Spleen (tissue), 11 donors: ENCODE results near the gene ESF1. TPM values are rescaled to one million over a fixed set of nuclear protein-coding genes. Genes with fewer than 3 reads are reported as not detected.
A peak's percentile ranks its signal among the peaks of the same experiment; 100 is the strongest.
"Not testable (repeated sequence)": the region's sequence is repeated elsewhere in the genome, so short reads cannot be mapped to it uniquely, and the experiment has no call there.

ENCODE experiments used
- DNase-seq: peaks from one replicate; pipeline ENCODE4 v3.0.0-alpha.2; 2020
- H3K27ac ChIP-seq, 8 donors: fragments of 200-600 bp; sonication (generic) in 7 of 8; 1 replicate in 4 of 8; 2 replicates in 4 of 8; pipeline versions ENCODE4 v1.5.0 to v1.8.0; 2016 to 2021; ENCODE audit warnings: inconsistent platforms in 4 of 8, mild to moderate bottlenecking in 4 of 8, moderate library complexity in 1 of 8
- H3K27me3 ChIP-seq, 7 donors: fragments of 200-600 bp; sonication (generic) in 6 of 7; replicated peaks in 1 of 7; 1 replicate in 4 of 7; 2 replicates in 3 of 7; pipeline versions ENCODE4 v1.5.0 to v1.8.0; 2016 to 2021; ENCODE audit warnings: inconsistent platforms in 3 of 7, mild to moderate bottlenecking in 1 of 7
- H3K36me3 ChIP-seq, 6 donors: fragments of 200-600 bp; sonication (generic) in 5 of 6; 1 replicate in 4 of 6; 2 replicates in 2 of 6; pipeline versions ENCODE4 v1.5.0 to v1.8.0; 2016 to 2021; ENCODE audit warnings: inconsistent platforms in 2 of 6
- H3K4me1 ChIP-seq, 6 donors: fragments of 200-600 bp; sonication (generic) in 5 of 6; 1 replicate in 3 of 6; 2 replicates in 3 of 6; pipeline versions ENCODE4 v1.5.0 to v1.8.0; 2016 to 2021; ENCODE audit warnings: inconsistent platforms in 3 of 6
- H3K4me3 ChIP-seq, 8 donors: fragments of 200-600 bp; sonication (generic) in 7 of 8; 1 replicate in 4 of 8; 2 replicates in 4 of 8; pipeline versions ENCODE4 v1.5.0 to v1.8.0; 2016 to 2021; ENCODE audit warnings: inconsistent platforms in 4 of 8, mild to moderate bottlenecking in 4 of 8, moderate library complexity in 2 of 8
- H3K9me3 ChIP-seq, 8 donors: fragments of 200-600 bp; sonication (generic) in 7 of 8; 1 replicate in 4 of 8; 2 replicates in 4 of 8; pipeline versions ENCODE4 v1.5.0 to v1.8.0; 2016 to 2021; ENCODE audit warnings: inconsistent platforms in 4 of 8
- CTCF ChIP-seq, 11 experiments: fragments of 200-600 bp in 7 of 11; fragments of 450-650 bp in 4 of 11; sonication (generic) in 4 of 11; IDR thresholded peaks in 8 of 11; conservative IDR thresholded peaks in 3 of 11; 1 replicate in 7 of 11; 2 replicates in 4 of 11; pipeline versions ENCODE4 v1.4.0 to v1.8.0; 2016 to 2021; ENCODE audit warnings: antibody characterized with exemption in 11 of 11, inconsistent platforms in 4 of 11, mild to moderate bottlenecking in 1 of 11
- POLR2A ChIP-seq, 3 donors: fragments of 450-650 bp; IDR thresholded peaks; one replicate each; pipeline ENCODE4 v1.5.1; 2017; ENCODE audit warnings: antibody characterized with exemption in 3 of 3, mild to moderate bottlenecking in 1 of 3
- POLR2AphosphoS5 ChIP-seq, 3 donors: sonication (generic); formaldehyde crosslinking; IDR thresholded peaks; one replicate each; pipeline ENCODE4 v1.5.1; 2017; ENCODE audit warnings: antibody characterized with exemption in 3 of 3
- WGBS, 5 donors: extraction: QIAGEN DNeasy Blood & Tissue Kit in 3 of 5; methylation state at CpG; one replicate each; pipeline versions ENCODE4 v1.1.5 to v1.1.7; 2013 to 2018; 5-methylcytosine and 5-hydroxymethylcytosine counted together
- intact Hi-C: fragments of 100-400 bp; cut with DNase I; formaldehyde crosslinking; loops from one replicate; pipeline ENCODE4 v1.15.0; 2023; ENCODE audit warnings: low total_unique reads
- polyA plus RNA-seq, 3 donors: library from polyadenylated mRNA; stranded (reverse); fragments of 200-250 nt; gene quantifications; one replicate each; pipeline ENCODE4 v1.2.1, GENCODE V29; 2013
- total RNA-seq, 7 donors: library from RNA; depleted of rRNA in 3 of 7; stranded (reverse); fragments of >200 nt in 3 of 7; fragmentation: NEBNext Ultra II Directional in 4 of 7; extraction: Animal tissue kit (Norgen Biotek cat#: 25700) in 4 of 7; gene quantifications; one replicate each; pipeline versions ENCODE4 v1.1.0 to v1.2.1, GENCODE V29; 2016 to 2021
- donor health status: healthy with polysubstance abuse.
- donor health status: DM: no; HTN: no; CAD: no; lungs with moderate emphysema.
- donor health status: DM: no; HTN: no; CAD: no.
- donor health status: Bipolar disorder and iron deficiency.
- donor health status: healthy.
- donor health status: DM: no; HTN: no; CAD: no.
- donor health status: DM: yes; HTN: yes; CAD: no.

ESF1 gene
- total and polyA plus RNA-seq, 10 donors = 6.9 to 15.6 (median 13.1) TPM

- Histone ChIP-seq H3K27ac (peak overlapping the region in 1 of 8 donors; percentile 10), H3K27me3 (no peaks in the 10 kb centered on the region), H3K4me1 (peaks cover 0 to 4% (median 0%) of the 10 kb centered on the region in 6 donors), H3K36me3 (peaks cover 0 to 62% (median 15%) of the 10 kb centered on the region in 6 donors), H3K9me3 (peaks cover 0 to 13% (median 10%) of the 10 kb centered on the region in 8 donors), H3K4me3 (no peak overlapping the region)
- TF ChIP-seq POLR2AphosphoS5 (IDR thresholded peaks at IDR 0.05) = no peak
- TF ChIP-seq POLR2A (IDR thresholded peaks at IDR 0.05) = no peak
- no peak for TF ChIP-seq CTCF (IDR thresholded peaks at IDR 0.05 in 8 of 11, conservative IDR thresholded peaks at IDR 0.05 in 3 of 11)
- WGBS, 5 donors = 83 to 96% (median 89%) methylated on average over 3 of the region's 3 CpGs
- intact Hi-C loops = no loop called here
- no peak for DNase-seq
These were observed 44.7 kb downstream of the ESF1 start for GRCh38 chr20:13739731-13740649.

GRCh38 chr20:13738187-13738586 is 46.5 kb downstream of the ESF1 start:
- 92 to 100% (median 95%) methylated on average over 1 of the region's 1 CpG for WGBS, 5 donors
- Histone ChIP-seq H3K36me3 (peaks cover 0 to 51% (median 19%) of the 10 kb centered on the region in 6 donors), H3K27ac (peak overlapping the region in 3 of 8 donors; percentile 46 to 54 (median 47)), H3K9me3 (peaks cover 0 to 13% (median 10%) of the 10 kb centered on the region in 8 donors)
- H3K4me1 ChIP-seq, H3K4me3 ChIP-seq, H3K27me3 ChIP-seq, intact Hi-C loops, DNase-seq: not testable (repeated sequence)

GRCh38 chr20:13736436-13737191 is 48.1 kb downstream of the ESF1 start:
- 61 to 80% (median 72%) methylated on average over 3 of the region's 3 CpGs for WGBS, 5 donors
- peaks cover 0 to 13% (median 10%) of the 10 kb centered on the region in 8 donors for H3K9me3 ChIP-seq
- peak overlapping the region in 6 of 8 donors; percentile 1 to 55 (median 35) for H3K27ac ChIP-seq
- TF ChIP-seq POLR2A (IDR thresholded peaks at IDR 0.05) (no peak), POLR2AphosphoS5 (IDR thresholded peaks at IDR 0.05) (no peak), CTCF (IDR thresholded peaks at IDR 0.05 in 8 of 11, conservative IDR thresholded peaks at IDR 0.05 in 3 of 11) (no peak)
- H3K4me1 ChIP-seq = peaks cover 0 to 4% (median 0%) of the 10 kb centered on the region in 6 donors
- no peaks in the 10 kb centered on the region for H3K27me3 ChIP-seq
- peaks cover 0 to 54% (median 26%) of the 10 kb centered on the region in 6 donors for H3K36me3 ChIP-seq
- DNase-seq = no peak
- H3K4me3 ChIP-seq = no peak overlapping the region
- intact Hi-C loops = no loop called here

- TF ChIP-seq POLR2A (IDR thresholded peaks at IDR 0.05) (no peak), POLR2AphosphoS5 (IDR thresholded peaks at IDR 0.05) (no peak), CTCF (IDR thresholded peaks at IDR 0.05 in 8 of 11, conservative IDR thresholded peaks at IDR 0.05 in 3 of 11) (no peak)
- Histone ChIP-seq H3K9me3 (peaks cover 0 to 9% (median 7%) of the 10 kb centered on the region in 8 donors), H3K4me1 (peaks cover 0 to 4% (median 0%) of the 10 kb centered on the region in 6 donors), H3K4me3 (no peak overlapping the region), H3K27me3 (no peaks in the 10 kb centered on the region), H3K27ac (peak overlapping the region in 5 of 8 donors; percentile 7 to 55 (median 42)), H3K36me3 (peaks cover 0 to 54% (median 24%) of the 10 kb centered on the region in 6 donors)
- DNase-seq = no peak
- WGBS, 5 donors = 97 to 100% (median 100%) methylated on average over 1 of the region's 1 CpG
- intact Hi-C loops = no loop called here
These were observed 48.9 kb downstream of the ESF1 start for GRCh38 chr20:13735826-13736225.
